AG09319 (cell line): ENCODE data around the gene SORCS3.

Experiments used
- DNase-seq: peaks from one replicate; pipeline ENCODE4 v3.0.0-alpha.2; 2010; ENCODE audit warnings: low read depth; ENCODE audit errors: extremely low read depth
- TF ChIP-seq, protein P1 (sequence below): IDR thresholded peaks from 2 replicates; pipeline ENCODE4 v1.5.1; 2011; ENCODE audit warnings: low read depth, mild to moderate bottlenecking, inconsistent platforms, low read length, moderate library complexity

The SORCS3 gene

DNA sequence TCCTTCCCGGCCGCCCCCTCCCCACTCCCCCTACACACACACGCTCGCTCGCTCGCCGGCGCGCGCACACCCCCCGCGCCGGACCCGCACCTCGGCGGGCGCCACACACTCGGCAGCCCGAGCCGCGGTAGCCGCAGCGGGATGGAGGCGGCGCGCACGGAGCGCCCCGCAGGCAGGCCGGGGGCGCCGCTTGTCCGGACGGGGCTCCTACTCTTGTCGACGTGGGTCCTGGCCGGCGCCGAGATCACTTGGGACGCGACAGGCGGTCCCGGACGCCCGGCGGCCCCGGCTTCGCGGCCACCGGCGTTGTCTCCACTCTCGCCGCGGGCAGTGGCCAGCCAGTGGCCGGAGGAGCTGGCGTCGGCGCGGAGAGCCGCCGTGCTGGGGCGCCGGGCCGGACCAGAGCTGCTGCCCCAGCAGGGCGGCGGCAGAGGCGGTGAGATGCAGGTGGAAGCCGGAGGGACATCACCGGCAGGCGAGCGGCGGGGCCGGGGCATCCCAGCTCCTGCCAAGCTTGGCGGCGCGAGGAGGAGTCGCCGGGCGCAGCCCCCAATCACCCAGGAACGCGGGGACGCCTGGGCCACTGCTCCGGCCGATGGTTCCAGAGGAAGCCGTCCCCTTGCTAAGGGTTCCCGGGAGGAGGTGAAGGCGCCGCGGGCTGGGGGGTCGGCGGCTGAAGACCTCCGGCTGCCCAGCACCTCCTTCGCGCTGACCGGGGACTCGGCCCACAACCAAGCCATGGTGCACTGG lies at the start of gene SORCS3:
Gene SORCS3, plus strand, starts transcription at position 104 of the 750 bp plus-strand sequence.
- no peak for DNase-seq
- TF ChIP-seq, protein P1, sequence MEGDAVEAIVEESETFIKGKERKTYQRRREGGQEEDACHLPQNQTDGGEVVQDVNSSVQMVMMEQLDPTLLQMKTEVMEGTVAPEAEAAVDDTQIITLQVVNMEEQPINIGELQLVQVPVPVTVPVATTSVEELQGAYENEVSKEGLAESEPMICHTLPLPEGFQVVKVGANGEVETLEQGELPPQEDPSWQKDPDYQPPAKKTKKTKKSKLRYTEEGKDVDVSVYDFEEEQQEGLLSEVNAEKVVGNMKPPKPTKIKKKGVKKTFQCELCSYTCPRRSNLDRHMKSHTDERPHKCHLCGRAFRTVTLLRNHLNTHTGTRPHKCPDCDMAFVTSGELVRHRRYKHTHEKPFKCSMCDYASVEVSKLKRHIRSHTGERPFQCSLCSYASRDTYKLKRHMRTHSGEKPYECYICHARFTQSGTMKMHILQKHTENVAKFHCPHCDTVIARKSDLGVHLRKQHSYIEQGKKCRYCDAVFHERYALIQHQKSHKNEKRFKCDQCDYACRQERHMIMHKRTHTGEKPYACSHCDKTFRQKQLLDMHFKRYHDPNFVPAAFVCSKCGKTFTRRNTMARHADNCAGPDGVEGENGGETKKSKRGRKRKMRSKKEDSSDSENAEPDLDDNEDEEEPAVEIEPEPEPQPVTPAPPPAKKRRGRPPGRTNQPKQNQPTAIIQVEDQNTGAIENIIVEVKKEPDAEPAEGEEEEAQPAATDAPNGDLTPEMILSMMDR = no peak

GRCh38 chr10:104591441-104591840 lies 49.6 kb upstream of the SORCS3 start:
- DNase-seq = no peak
- TF ChIP-seq, protein P1 = no peak

DNA sequence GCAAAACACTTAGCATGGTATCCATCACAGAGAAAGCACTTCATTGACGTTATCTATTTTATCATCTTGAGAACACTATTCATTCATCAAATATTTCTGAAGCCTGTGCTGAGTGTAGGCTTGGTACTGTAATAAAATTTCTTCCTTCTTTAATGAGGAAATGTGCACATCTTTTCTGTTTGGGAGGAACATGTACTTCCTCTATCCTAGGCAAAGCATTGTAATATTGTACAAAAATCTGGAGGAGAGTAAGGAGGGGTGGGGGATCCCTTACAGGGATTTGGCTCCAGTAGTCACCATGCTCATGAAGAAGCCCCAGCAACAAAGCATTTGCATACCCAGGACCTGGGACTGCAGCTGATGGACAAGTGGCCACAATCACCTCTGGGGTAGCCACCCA lies 39.9 kb upstream of the SORCS3 start:
- TF ChIP-seq, protein P1 = no peak
- DNase-seq = no peak

DNA sequence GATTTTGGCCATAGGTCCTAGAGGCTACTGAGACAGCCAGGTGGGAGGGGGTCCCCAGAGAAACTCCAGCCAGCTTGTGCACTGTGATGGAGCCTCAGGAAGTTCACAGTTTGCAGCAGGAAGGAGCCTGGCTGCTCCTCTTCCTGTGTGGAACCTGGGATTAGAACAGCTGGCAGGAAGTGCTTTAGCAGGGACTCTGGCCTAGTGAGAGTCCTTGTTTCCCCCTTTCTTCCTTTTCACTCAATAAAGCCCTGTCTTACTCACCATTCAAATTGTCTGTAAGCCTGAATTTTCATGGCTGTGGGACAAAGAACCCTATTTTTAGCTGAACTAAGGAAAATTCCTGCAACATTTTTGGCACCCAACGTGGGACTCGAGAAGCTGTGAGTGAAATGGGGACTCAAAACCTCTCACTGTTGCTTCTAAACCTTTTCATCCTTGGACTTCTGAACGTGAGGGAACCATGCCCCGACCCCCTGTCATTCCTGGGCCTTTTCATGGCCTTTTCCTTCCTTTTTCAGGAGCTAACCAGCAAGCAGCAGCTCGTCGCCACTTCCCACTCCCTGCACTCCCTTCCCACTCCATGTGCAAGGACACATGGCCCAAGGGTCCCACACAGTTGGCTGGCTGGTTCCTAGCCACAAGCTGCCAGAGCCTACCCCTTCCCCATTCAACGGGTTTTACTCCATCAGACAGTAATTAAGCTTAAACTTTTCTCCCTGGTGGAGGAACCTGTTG lies 32.8 kb upstream of the SORCS3 start:
- TF ChIP-seq, protein P1 = no peak
- DNase-seq = no peak

GRCh38 chr10:104612571-104613205 lies 28.4 kb upstream of the SORCS3 start:
- TF ChIP-seq, protein P1 = no peak

DNA sequence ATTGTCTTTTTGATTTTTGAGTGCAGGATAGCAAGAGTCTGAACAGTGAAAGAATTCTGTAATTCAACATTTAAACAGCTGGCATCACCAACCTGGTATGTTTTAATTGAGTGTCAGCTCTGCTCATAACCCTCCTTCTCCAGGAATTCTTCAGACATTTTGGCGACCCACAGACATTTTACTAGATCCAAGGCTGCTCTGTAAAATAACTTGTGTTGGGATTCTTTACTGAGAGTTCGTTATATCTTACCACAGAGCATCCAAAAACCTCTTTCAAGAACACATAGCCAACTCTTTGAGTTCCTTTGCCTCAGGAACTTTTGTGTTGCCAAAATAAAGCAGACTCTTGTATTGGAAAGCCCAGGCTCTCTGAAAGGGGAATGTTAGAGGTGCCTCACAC lies 27.7 kb upstream of the SORCS3 start:
- DNase-seq = no peak
- TF ChIP-seq, protein P1 = no peak

More at GRCh38 chr10:104612571-104613205, 28.4 kb upstream of the SORCS3 start:
- DNase-seq = no peak

DNA sequence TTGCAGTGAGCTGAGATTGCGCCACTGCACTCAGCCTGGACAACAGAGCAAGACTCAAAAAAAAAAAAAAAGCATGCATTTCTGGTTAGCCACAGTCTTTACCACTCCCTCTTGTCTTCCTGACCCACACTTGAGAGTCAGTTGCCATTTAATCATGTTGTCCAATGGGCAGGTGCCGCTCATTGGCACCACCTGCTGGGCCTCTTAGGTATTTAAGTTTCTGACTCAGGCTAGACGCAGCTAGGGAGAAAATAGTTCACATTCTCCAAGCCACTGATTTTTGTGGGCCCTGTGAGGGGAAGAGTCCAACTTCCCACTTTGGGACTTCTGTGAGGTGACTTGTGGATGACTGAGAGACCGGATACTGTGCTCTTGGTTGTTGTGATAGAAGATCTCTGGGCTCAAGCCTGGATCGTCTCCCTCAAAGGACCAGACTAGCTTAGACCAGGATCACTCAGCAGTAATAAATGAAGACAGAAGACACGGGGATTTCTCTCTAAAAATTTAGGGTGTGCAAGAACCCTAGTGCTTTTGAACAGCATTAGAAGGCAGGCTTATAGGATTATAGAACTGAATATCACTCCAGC lies 26.8 kb upstream of the SORCS3 start:
- TF ChIP-seq, protein P1 = peak; percentile 40
- no peak for DNase-seq
